Bronchial epithelial cell (primary cell): ENCODE results near the gene BMPR1B. TPM values are rescaled to one million over a fixed set of nuclear protein-coding genes. Genes with fewer than 3 reads are reported as not detected.

Experiments used
- DNase-seq: peaks from one replicate; pipeline ENCODE4 v3.0.0-alpha.2; 2010; ENCODE audit warnings: low read depth
- FAIRE-seq: peaks from 2 replicates; lab custom pipeline; 2011; peaks lifted over from hg19 to GRCh38; lab: Jason Lieb, UNC
- H3K27me3 ChIP-seq: 2 replicates; pipeline ENCODE4 v1.5.1; 2011; ENCODE audit warnings: low read length; ENCODE audit not compliant: control insufficient read depth, insufficient read depth
- H3K36me3 ChIP-seq: 2 replicates; pipeline ENCODE4 v1.5.1; 2011; ENCODE audit warnings: low read length; ENCODE audit not compliant: control insufficient read depth, insufficient read depth
- H3K4me3 ChIP-seq: 2 replicates; pipeline ENCODE4 v1.5.1; 2011; ENCODE audit warnings: mild to moderate bottlenecking, low read depth, low read length, control low read depth
- total RNA-seq: library from RNA; depleted of rRNA; stranded (reverse); fragments of >200 nt; gene quantifications from 2 replicates; pipeline ENCODE4 v1.2.1, GENCODE V29; 2014
- TF ChIP-seq, protein P1 (sequence below): IDR thresholded peaks from 2 replicates; pipeline ENCODE4 v1.5.1; 2011; ENCODE audit warnings: mild to moderate bottlenecking, moderate library complexity, low read length, control low read depth, inconsistent platforms; ENCODE audit not compliant: insufficient read depth, severe bottlenecking

The BMPR1B gene
- total RNA-seq, 1 donor from 2014 or later = 15.3 TPM

GRCh38 chr4:94932366-94932765 lies 174.6 kb downstream of the BMPR1B start:
- H3K36me3 ChIP-seq = no peaks in the 10 kb centered on the region
- H3K27me3 ChIP-seq = no peaks in the 10 kb centered on the region
- no peak for DNase-seq
- FAIRE-seq = no peak
- TF ChIP-seq, protein P1, sequence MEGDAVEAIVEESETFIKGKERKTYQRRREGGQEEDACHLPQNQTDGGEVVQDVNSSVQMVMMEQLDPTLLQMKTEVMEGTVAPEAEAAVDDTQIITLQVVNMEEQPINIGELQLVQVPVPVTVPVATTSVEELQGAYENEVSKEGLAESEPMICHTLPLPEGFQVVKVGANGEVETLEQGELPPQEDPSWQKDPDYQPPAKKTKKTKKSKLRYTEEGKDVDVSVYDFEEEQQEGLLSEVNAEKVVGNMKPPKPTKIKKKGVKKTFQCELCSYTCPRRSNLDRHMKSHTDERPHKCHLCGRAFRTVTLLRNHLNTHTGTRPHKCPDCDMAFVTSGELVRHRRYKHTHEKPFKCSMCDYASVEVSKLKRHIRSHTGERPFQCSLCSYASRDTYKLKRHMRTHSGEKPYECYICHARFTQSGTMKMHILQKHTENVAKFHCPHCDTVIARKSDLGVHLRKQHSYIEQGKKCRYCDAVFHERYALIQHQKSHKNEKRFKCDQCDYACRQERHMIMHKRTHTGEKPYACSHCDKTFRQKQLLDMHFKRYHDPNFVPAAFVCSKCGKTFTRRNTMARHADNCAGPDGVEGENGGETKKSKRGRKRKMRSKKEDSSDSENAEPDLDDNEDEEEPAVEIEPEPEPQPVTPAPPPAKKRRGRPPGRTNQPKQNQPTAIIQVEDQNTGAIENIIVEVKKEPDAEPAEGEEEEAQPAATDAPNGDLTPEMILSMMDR = no peak
- no peak overlapping the region for H3K4me3 ChIP-seq

DNA sequence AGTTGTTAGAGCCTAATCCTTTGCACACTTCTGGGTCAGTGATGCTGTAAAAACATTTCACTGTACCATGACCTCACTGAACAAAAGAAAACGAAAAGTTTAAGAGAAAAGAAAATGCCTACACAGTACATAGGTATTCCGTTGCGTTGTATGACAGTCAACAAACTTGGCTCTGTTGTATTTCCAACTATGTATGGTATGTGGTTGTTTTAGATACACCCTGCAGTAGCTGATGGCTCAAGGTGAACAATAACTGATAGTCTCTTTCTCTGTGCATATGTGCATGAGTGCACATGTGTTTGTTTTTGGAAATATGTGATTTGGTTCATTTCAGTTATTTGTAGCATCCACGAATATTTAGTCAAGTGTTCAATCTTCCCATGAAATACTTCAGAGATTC lies 176.0 kb downstream of the BMPR1B start:
- TF ChIP-seq, protein P1 = no peak
- FAIRE-seq (no peak), DNase-seq (peak; percentile 76)
- H3K27me3 ChIP-seq = no peaks in the 10 kb centered on the region
- H3K36me3 ChIP-seq = no peaks in the 10 kb centered on the region
- no peak overlapping the region for H3K4me3 ChIP-seq

- peak; percentile 71 for DNase-seq
- Histone ChIP-seq H3K36me3 (no peaks in the 10 kb centered on the region), H3K4me3 (no peak overlapping the region), H3K27me3 (no peaks in the 10 kb centered on the region)
- TF ChIP-seq, protein P1 = no peak
- FAIRE-seq = no peak
These were observed 176.4 kb downstream of the BMPR1B start for GRCh38 chr4:94934201-94934600.

DNA sequence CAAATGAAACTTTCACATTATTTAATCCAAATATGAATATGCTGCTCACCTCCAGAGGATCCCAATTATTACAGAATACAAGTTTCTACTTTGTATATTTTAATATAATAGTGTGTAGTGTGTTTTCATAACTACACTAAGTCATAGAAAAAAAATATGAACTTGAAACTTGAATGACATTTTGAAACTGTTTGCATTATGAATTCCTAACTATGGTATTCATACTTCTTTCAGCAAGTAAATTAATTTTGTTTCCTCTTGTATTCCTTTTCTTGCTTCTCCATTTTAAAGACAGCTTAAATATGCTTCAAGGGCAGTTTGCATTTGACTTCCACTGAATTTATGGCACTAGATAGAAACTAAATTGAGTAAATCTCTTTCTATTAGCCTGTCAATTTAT lies 177.1 kb downstream of the BMPR1B start:
- peak; percentile 87 for DNase-seq
- no peak overlapping the region for H3K4me3 ChIP-seq
- no peaks in the 10 kb centered on the region for H3K36me3 ChIP-seq
- no peak for FAIRE-seq
- TF ChIP-seq, protein P1 = no peak
- no peaks in the 10 kb centered on the region for H3K27me3 ChIP-seq

- DNase-seq = no peak
- Histone ChIP-seq H3K27me3 (no peaks in the 10 kb centered on the region), H3K36me3 (no peaks in the 10 kb centered on the region), H3K4me3 (no peak overlapping the region)
- TF ChIP-seq, protein P1 = no peak
- FAIRE-seq = peak; percentile 76
These were observed 179.1 kb downstream of the BMPR1B start for GRCh38 chr4:94936854-94937253.
